HCT116 (cell line): ENCODE data around the gene TRMT11.

Source experiments
- ELF1 ChIP-seq: IDR thresholded peaks from 2 replicates; pipeline ENCODE4 v1.6.1; 2012; ENCODE audit warnings: low read depth, borderline replicate concordance
- EZH2 ChIP-seq: fragments of 200-600 bp; sonication (generic); IDR thresholded peaks from 2 replicates; pipeline ENCODE4 v1.6.1; 2017; ENCODE audit warnings: antibody characterized with exemption, mixed run types
- JUND ChIP-seq: IDR thresholded peaks from 2 replicates; pipeline ENCODE4 v1.6.1; 2012
- POLR2A ChIP-seq: IDR thresholded peaks from 2 replicates; pipeline ENCODE4 v1.7.0; 2011; ENCODE audit warnings: borderline replicate concordance; ENCODE audit not compliant: insufficient read depth, insufficient read length; ENCODE audit errors: extremely low read depth
- POLR2AphosphoS5 ChIP-seq: IDR thresholded peaks from 2 replicates; pipeline ENCODE4 v1.6.1; 2011; ENCODE audit warnings: mild to moderate bottlenecking, low read depth, low read length, moderate library complexity
- RAD21 ChIP-seq: IDR thresholded peaks from 2 replicates; pipeline ENCODE4 v1.6.1; 2012; ENCODE audit warnings: low read depth, mild to moderate bottlenecking
- SIN3A ChIP-seq: IDR thresholded peaks from 2 replicates; pipeline ENCODE4 v1.6.1; 2012; ENCODE audit warnings: low read depth
- YY1 ChIP-seq: IDR thresholded peaks from 2 replicates; pipeline ENCODE4 v1.6.1; 2011; ENCODE audit warnings: low read length, low read depth, moderate library complexity, mild to moderate bottlenecking; ENCODE audit not compliant: insufficient replicate concordance; ENCODE audit errors: extremely low read depth
- TF ChIP-seq, protein P1 (sequence below), 3 experiments: fragments of 200-600 bp in 1 of 3; sonication (generic) in 1 of 3; IDR thresholded peaks in 2 of 3; conservative IDR thresholded peaks in 1 of 3; 2 replicates each; pipeline ENCODE4 v1.5.1; 2012 to 2017; ENCODE audit warnings: low read depth in 2 of 3, low read length in 2 of 3, antibody characterized with exemption in 1 of 3, borderline replicate concordance in 1 of 3, control low read depth in 1 of 3, mild to moderate bottlenecking in 1 of 3, mixed read lengths in 1 of 3, mixed run types in 1 of 3, moderate library complexity in 1 of 3; ENCODE audit not compliant: insufficient read depth in 1 of 3
- TF ChIP-seq, protein P2 (sequence below): IDR thresholded peaks from 2 replicates; pipeline ENCODE4 v1.6.1; 2012

DNA sequence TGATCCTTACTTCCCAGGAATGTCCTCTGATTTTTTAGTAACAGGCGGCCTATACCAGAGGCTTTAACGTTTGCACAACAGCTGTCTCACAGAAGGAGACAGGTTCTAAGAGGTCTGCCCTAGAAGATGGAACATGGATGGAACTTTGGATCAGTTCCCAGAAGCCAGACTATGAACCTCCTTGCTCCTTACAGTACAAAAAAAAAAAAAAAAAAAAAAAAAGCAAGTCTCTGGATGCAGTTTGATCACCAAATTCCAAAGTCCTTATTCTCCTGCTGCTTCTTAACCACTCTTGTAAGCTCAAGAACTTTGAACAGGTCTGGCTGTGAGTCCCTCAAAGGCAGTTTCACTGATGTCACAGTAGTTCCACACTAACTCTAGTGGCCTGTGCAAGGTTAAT lies 2.0 kb upstream of the TRMT11 start:
- TF ChIP-seq, protein P1, sequence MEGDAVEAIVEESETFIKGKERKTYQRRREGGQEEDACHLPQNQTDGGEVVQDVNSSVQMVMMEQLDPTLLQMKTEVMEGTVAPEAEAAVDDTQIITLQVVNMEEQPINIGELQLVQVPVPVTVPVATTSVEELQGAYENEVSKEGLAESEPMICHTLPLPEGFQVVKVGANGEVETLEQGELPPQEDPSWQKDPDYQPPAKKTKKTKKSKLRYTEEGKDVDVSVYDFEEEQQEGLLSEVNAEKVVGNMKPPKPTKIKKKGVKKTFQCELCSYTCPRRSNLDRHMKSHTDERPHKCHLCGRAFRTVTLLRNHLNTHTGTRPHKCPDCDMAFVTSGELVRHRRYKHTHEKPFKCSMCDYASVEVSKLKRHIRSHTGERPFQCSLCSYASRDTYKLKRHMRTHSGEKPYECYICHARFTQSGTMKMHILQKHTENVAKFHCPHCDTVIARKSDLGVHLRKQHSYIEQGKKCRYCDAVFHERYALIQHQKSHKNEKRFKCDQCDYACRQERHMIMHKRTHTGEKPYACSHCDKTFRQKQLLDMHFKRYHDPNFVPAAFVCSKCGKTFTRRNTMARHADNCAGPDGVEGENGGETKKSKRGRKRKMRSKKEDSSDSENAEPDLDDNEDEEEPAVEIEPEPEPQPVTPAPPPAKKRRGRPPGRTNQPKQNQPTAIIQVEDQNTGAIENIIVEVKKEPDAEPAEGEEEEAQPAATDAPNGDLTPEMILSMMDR (IDR thresholded peaks at IDR 0.05 in 2 of 3, conservative IDR thresholded peaks at IDR 0.05 in 1 of 3; ENCODE audit: borderline replicate concordance in 1 of 3, insufficient read depth in 1 of 3, low read depth in 2 of 3, low read length in 2 of 3), result no peak
- no peak for TF ChIP-seq POLR2AphosphoS5
- no peak for TF ChIP-seq ELF1
- TF ChIP-seq POLR2A, result no peak
- no peak for TF ChIP-seq JUND
- no peak for TF ChIP-seq RAD21
- TF ChIP-seq, protein P2, sequence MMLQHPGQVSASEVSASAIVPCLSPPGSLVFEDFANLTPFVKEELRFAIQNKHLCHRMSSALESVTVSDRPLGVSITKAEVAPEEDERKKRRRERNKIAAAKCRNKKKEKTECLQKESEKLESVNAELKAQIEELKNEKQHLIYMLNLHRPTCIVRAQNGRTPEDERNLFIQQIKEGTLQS, result no peak
- TF ChIP-seq YY1, result no peak
- no peak for TF ChIP-seq EZH2
- no peak for TF ChIP-seq SIN3A
